D721Med (cell line): ENCODE measurements around the gene PHKG2.

ENCODE experiments used
- DNase-seq: peaks from one replicate; pipeline ENCODE4 v3.0.0; 2011; ENCODE audit warnings: low spot score; ENCODE audit not compliant: insufficient read length
- FAIRE-seq: peaks from 2 replicates; lab custom pipeline; 2011; peaks lifted over from hg19 to GRCh38; lab: Jason Lieb, UNC
- CTCF ChIP-seq: IDR thresholded peaks from 2 replicates; pipeline ENCODE4 v1.5.1; 2012; ENCODE audit warnings: mild to moderate bottlenecking, control low read depth; ENCODE audit not compliant: insufficient read depth; ENCODE audit errors: missing control alignments

PHKG2 gene

GRCh38 chr16:30768583-30769181, 20.5 kb downstream of the PHKG2 start:
- no peak for TF ChIP-seq CTCF
- DNase-seq (no peak), FAIRE-seq (no peak)

GRCh38 chr16:30769379-30770089, 21.3 kb downstream of the PHKG2 start:
- FAIRE-seq (no peak), DNase-seq (no peak)
- no peak for TF ChIP-seq CTCF

GRCh38 chr16:30771726-30772125, 23.5 kb downstream of the PHKG2 start:
- DNase-seq (no peak), FAIRE-seq (no peak)
- TF ChIP-seq CTCF, result no peak

- no peak for DNase-seq
- no peak for FAIRE-seq
Observed at GRCh38 chr16:30773826-30774225, 25.6 kb downstream of the PHKG2 start.

GRCh38 chr16:30774367-30775130, 26.3 kb downstream of the PHKG2 start:
- TF ChIP-seq CTCF, result no peak
- DNase-seq (no peak), FAIRE-seq (no peak)

More at GRCh38 chr16:30773826-30774225, 25.6 kb downstream of the PHKG2 start:
- TF ChIP-seq CTCF, result no peak

GRCh38 chr16:30775131-30775391, 26.8 kb downstream of the PHKG2 start:
- FAIRE-seq, result no peak
- DNase-seq, result no peak

More at GRCh38 chr16:30775131-30775391, 26.8 kb downstream of the PHKG2 start:
- TF ChIP-seq CTCF, result no peak
